Measurements from ENCODE around the gene ANG. TPM values are rescaled to one million over a fixed set of nuclear protein-coding genes. Genes with fewer than 3 reads are reported as not detected.

ANG gene
- total RNA-seq, 1 donor from 2014 or later = 3.7 TPM

GRCh38 chr14:20671597-20672283, 16.8 kb upstream of the ANG start:
- Histone ChIP-seq H3K27me3 (ENCODE audit: control insufficient read depth in 3 of 3, insufficient read depth in 3 of 3, low read length in 3 of 3) (peaks cover 7 to 23% (median 12%) of the 10 kb centered on the region in 3 donors), H3K36me3 (ENCODE audit: control insufficient read depth in 3 of 3, insufficient read depth in 3 of 3, low read length in 3 of 3) (no peaks in the 10 kb centered on the region), H3K27ac (ENCODE audit: low read depth, low read length) (no peak overlapping the region), H3K4me3 (ENCODE audit: low read length in 3 of 3) (no peak overlapping the region), H3K4me1 (ENCODE audit: control insufficient read depth in 3 of 3, insufficient read depth in 3 of 3, low read length in 3 of 3) (no peaks in the 10 kb centered on the region), H3K9me3 (ENCODE audit: control insufficient read depth in 3 of 3, low read length in 3 of 3) (no peaks in the 10 kb centered on the region), H3K9ac (ENCODE audit: low read depth in 1 of 3, low read length in 3 of 3) (no peak overlapping the region)

- Histone ChIP-seq H3K36me3 (ENCODE audit: control insufficient read depth in 3 of 3, insufficient read depth in 3 of 3, low read length in 3 of 3) (no peaks in the 10 kb centered on the region), H3K27ac (ENCODE audit: low read depth, low read length) (no peak overlapping the region), H3K4me3 (ENCODE audit: low read length in 3 of 3) (no peak overlapping the region), H3K27me3 (ENCODE audit: control insufficient read depth in 3 of 3, insufficient read depth in 3 of 3, low read length in 3 of 3) (peaks cover 0 to 4% (median 3%) of the 10 kb centered on the region in 3 donors), H3K4me1 (ENCODE audit: control insufficient read depth in 3 of 3, insufficient read depth in 3 of 3, low read length in 3 of 3) (peaks cover 1 to 7% (median 5%) of the 10 kb centered on the region in 3 donors), H3K9me3 (ENCODE audit: control insufficient read depth in 3 of 3, low read length in 3 of 3) (no peaks in the 10 kb centered on the region), H3K9ac (ENCODE audit: low read depth in 1 of 3, low read length in 3 of 3) (no peak overlapping the region)
Observed at GRCh38 chr14:20675669-20676068, 12.9 kb upstream of the ANG start.

GRCh38 chr14:20676072-20676471, 12.5 kb upstream of the ANG start:
- H3K4me3 ChIP-seq (ENCODE audit: low read length in 3 of 3) = no peak overlapping the region
- H3K36me3 ChIP-seq (ENCODE audit: control insufficient read depth in 3 of 3, insufficient read depth in 3 of 3, low read length in 3 of 3) = no peaks in the 10 kb centered on the region
- no peak overlapping the region for H3K27ac ChIP-seq (ENCODE audit: low read depth, low read length)
- no peaks in the 10 kb centered on the region for H3K9me3 ChIP-seq (ENCODE audit: control insufficient read depth in 3 of 3, low read length in 3 of 3)
- H3K4me1 ChIP-seq (ENCODE audit: control insufficient read depth in 3 of 3, insufficient read depth in 3 of 3, low read length in 3 of 3) = peaks cover 5 to 11% (median 9%) of the 10 kb centered on the region in 3 donors
- H3K27me3 ChIP-seq (ENCODE audit: control insufficient read depth in 3 of 3, insufficient read depth in 3 of 3, low read length in 3 of 3) = peaks cover 0 to 4% (median 3%) of the 10 kb centered on the region in 3 donors
- no peak overlapping the region for H3K9ac ChIP-seq (ENCODE audit: low read depth in 1 of 3, low read length in 3 of 3)

- Histone ChIP-seq H3K9me3 (ENCODE audit: control insufficient read depth in 3 of 3, low read length in 3 of 3) (no peaks in the 10 kb centered on the region), H3K4me1 (ENCODE audit: control insufficient read depth in 3 of 3, insufficient read depth in 3 of 3, low read length in 3 of 3) (peaks cover 28 to 40% (median 29%) of the 10 kb centered on the region in 3 donors), H3K4me3 (ENCODE audit: low read length in 3 of 3) (no peak overlapping the region)
Observed at GRCh38 chr14:20679907-20680306, 8.7 kb upstream of the ANG start.

GRCh38 chr14:20680363-20680762, 8.2 kb upstream of the ANG start:
- Histone ChIP-seq H3K4me1 (ENCODE audit: control insufficient read depth in 3 of 3, insufficient read depth in 3 of 3, low read length in 3 of 3) (peaks cover 29 to 43% (median 32%) of the 10 kb centered on the region in 3 donors), H3K36me3 (ENCODE audit: control insufficient read depth in 3 of 3, insufficient read depth in 3 of 3, low read length in 3 of 3) (no peaks in the 10 kb centered on the region), H3K4me3 (ENCODE audit: low read length in 3 of 3) (peak overlapping the region in 1 of 3 donors; percentile 94), H3K9me3 (ENCODE audit: control insufficient read depth in 3 of 3, low read length in 3 of 3) (no peaks in the 10 kb centered on the region), H3K27ac (ENCODE audit: low read depth, low read length) (no peak overlapping the region), H3K27me3 (ENCODE audit: control insufficient read depth in 3 of 3, insufficient read depth in 3 of 3, low read length in 3 of 3) (no peaks in the 10 kb centered on the region), H3K9ac (ENCODE audit: low read depth in 1 of 3, low read length in 3 of 3) (no peak overlapping the region)

More at GRCh38 chr14:20679907-20680306, 8.7 kb upstream of the ANG start:
- Histone ChIP-seq H3K27me3 (ENCODE audit: control insufficient read depth in 3 of 3, insufficient read depth in 3 of 3, low read length in 3 of 3) (no peaks in the 10 kb centered on the region), H3K36me3 (ENCODE audit: control insufficient read depth in 3 of 3, insufficient read depth in 3 of 3, low read length in 3 of 3) (no peaks in the 10 kb centered on the region), H3K9ac (ENCODE audit: low read depth in 1 of 3, low read length in 3 of 3) (no peak overlapping the region), H3K27ac (ENCODE audit: low read depth, low read length) (no peak overlapping the region)

GRCh38 chr14:20680843-20681347, 7.7 kb upstream of the ANG start:
- H3K27me3 ChIP-seq (ENCODE audit: control insufficient read depth in 3 of 3, insufficient read depth in 3 of 3, low read length in 3 of 3) = no peaks in the 10 kb centered on the region
- H3K36me3 ChIP-seq (ENCODE audit: control insufficient read depth in 3 of 3, insufficient read depth in 3 of 3, low read length in 3 of 3) = no peaks in the 10 kb centered on the region
- H3K4me3 ChIP-seq (ENCODE audit: low read length in 3 of 3) = peak overlapping the region; percentile 83 to 94 (median 88)
- peaks cover 29 to 43% (median 32%) of the 10 kb centered on the region in 3 donors for H3K4me1 ChIP-seq (ENCODE audit: control insufficient read depth in 3 of 3, insufficient read depth in 3 of 3, low read length in 3 of 3)
- H3K9ac ChIP-seq (ENCODE audit: low read depth in 1 of 3, low read length in 3 of 3) = peak overlapping the region; percentile 94 to 99 (median 97)
- H3K27ac ChIP-seq (ENCODE audit: low read depth, low read length) = peak overlapping the region; percentile 99
- H3K9me3 ChIP-seq (ENCODE audit: control insufficient read depth in 3 of 3, low read length in 3 of 3) = no peaks in the 10 kb centered on the region

GRCh38 chr14:20681348-20682126, 7.0 kb upstream of the ANG start:
- no peaks in the 10 kb centered on the region for H3K36me3 ChIP-seq (ENCODE audit: control insufficient read depth in 3 of 3, insufficient read depth in 3 of 3, low read length in 3 of 3)
- peaks cover 29 to 43% (median 32%) of the 10 kb centered on the region in 3 donors for H3K4me1 ChIP-seq (ENCODE audit: control insufficient read depth in 3 of 3, insufficient read depth in 3 of 3, low read length in 3 of 3)
- H3K9me3 ChIP-seq (ENCODE audit: control insufficient read depth in 3 of 3, low read length in 3 of 3) = no peaks in the 10 kb centered on the region
- peak overlapping the region; percentile 83 to 94 (median 88) for H3K4me3 ChIP-seq (ENCODE audit: low read length in 3 of 3)
- H3K27ac ChIP-seq (ENCODE audit: low read depth, low read length) = peak overlapping the region; percentile 99
- H3K9ac ChIP-seq (ENCODE audit: low read depth in 1 of 3, low read length in 3 of 3) = peak overlapping the region; percentile 94 to 99 (median 97)
- no peaks in the 10 kb centered on the region for H3K27me3 ChIP-seq (ENCODE audit: control insufficient read depth in 3 of 3, insufficient read depth in 3 of 3, low read length in 3 of 3)

GRCh38 chr14:20682127-20682434, 6.5 kb upstream of the ANG start:
- Histone ChIP-seq H3K36me3 (ENCODE audit: control insufficient read depth in 3 of 3, insufficient read depth in 3 of 3, low read length in 3 of 3) (no peaks in the 10 kb centered on the region), H3K9me3 (ENCODE audit: control insufficient read depth in 3 of 3, low read length in 3 of 3) (no peaks in the 10 kb centered on the region), H3K27me3 (ENCODE audit: control insufficient read depth in 3 of 3, insufficient read depth in 3 of 3, low read length in 3 of 3) (no peaks in the 10 kb centered on the region), H3K4me3 (ENCODE audit: low read length in 3 of 3) (peak overlapping the region; percentile 83 to 94 (median 88)), H3K4me1 (ENCODE audit: control insufficient read depth in 3 of 3, insufficient read depth in 3 of 3, low read length in 3 of 3) (peaks cover 29 to 43% (median 32%) of the 10 kb centered on the region in 3 donors), H3K27ac (ENCODE audit: low read depth, low read length) (peak overlapping the region; percentile 99), H3K9ac (ENCODE audit: low read depth in 1 of 3, low read length in 3 of 3) (peak overlapping the region; percentile 94 to 99 (median 97))

GRCh38 chr14:20682435-20683124, 6.0 kb upstream of the ANG start:
- H3K36me3 ChIP-seq (ENCODE audit: control insufficient read depth in 3 of 3, insufficient read depth in 3 of 3, low read length in 3 of 3) = no peaks in the 10 kb centered on the region
- H3K9ac ChIP-seq (ENCODE audit: low read depth in 1 of 3, low read length in 3 of 3) = peak overlapping the region; percentile 94 to 99 (median 97)
- H3K27ac ChIP-seq (ENCODE audit: low read depth, low read length) = peak overlapping the region; percentile 99
- no peaks in the 10 kb centered on the region for H3K27me3 ChIP-seq (ENCODE audit: control insufficient read depth in 3 of 3, insufficient read depth in 3 of 3, low read length in 3 of 3)
- H3K9me3 ChIP-seq (ENCODE audit: control insufficient read depth in 3 of 3, low read length in 3 of 3) = no peaks in the 10 kb centered on the region
- peaks cover 29 to 43% (median 32%) of the 10 kb centered on the region in 3 donors for H3K4me1 ChIP-seq (ENCODE audit: control insufficient read depth in 3 of 3, insufficient read depth in 3 of 3, low read length in 3 of 3)
- peak overlapping the region; percentile 83 to 94 (median 88) for H3K4me3 ChIP-seq (ENCODE audit: low read length in 3 of 3)
